ENCODE results near the gene TXN.
"Not testable (repeated sequence)": the region's sequence is repeated elsewhere in the genome, so short reads cannot be mapped to it uniquely, and the experiment has no call there.

GRCh38 chr9:110251770-110252169 lies 4.5 kb downstream of the TXN start:
- not testable (repeated sequence) for TF ChIP-seq POLR2A (IDR thresholded peaks at IDR 0.05)
- TF ChIP-seq, protein P1, sequence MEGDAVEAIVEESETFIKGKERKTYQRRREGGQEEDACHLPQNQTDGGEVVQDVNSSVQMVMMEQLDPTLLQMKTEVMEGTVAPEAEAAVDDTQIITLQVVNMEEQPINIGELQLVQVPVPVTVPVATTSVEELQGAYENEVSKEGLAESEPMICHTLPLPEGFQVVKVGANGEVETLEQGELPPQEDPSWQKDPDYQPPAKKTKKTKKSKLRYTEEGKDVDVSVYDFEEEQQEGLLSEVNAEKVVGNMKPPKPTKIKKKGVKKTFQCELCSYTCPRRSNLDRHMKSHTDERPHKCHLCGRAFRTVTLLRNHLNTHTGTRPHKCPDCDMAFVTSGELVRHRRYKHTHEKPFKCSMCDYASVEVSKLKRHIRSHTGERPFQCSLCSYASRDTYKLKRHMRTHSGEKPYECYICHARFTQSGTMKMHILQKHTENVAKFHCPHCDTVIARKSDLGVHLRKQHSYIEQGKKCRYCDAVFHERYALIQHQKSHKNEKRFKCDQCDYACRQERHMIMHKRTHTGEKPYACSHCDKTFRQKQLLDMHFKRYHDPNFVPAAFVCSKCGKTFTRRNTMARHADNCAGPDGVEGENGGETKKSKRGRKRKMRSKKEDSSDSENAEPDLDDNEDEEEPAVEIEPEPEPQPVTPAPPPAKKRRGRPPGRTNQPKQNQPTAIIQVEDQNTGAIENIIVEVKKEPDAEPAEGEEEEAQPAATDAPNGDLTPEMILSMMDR (IDR thresholded peaks at IDR 0.05): not testable (repeated sequence)

All from breast epithelium (tissue), 3 donors.